HepG2 (cell line): ENCODE results near the gene CENATAC. TPM values are rescaled to one million over a fixed set of nuclear protein-coding genes. Genes with fewer than 3 reads are reported as not detected.

Experiments used
- ATAC-seq: fragments of 200-7000 bp; cut with Tn5 transposase; 3 replicates; pipeline ENCODE4 v1.9.1; 2020; ENCODE audit warnings: mild to moderate bottlenecking, moderate library complexity
- BruUV-seq: library from RNA; stranded (reverse); fragments of 400-500 nt; replicated peaks from 2 replicates; lab custom pipeline; 2021; lab: Mats Ljungman, UMichigan
- CTCF ChIA-PET: fragments of 300-600 bp; formaldehyde crosslinking; extraction: SDS; loops from one replicate; lab custom pipeline; 2021; ENCODE audit warnings: low total read pairs, inconsistent platforms, low intra/inter-chr PET ratio; lab: Yijun Ruan, JAX
- POLR2A ChIA-PET: fragments of 350-600 bp; sonication (Branson Sonifier 250); formaldehyde crosslinking; loops from one replicate; lab custom pipeline; 2020; ENCODE audit warnings: antibody characterized with exemption, inconsistent platforms; lab: Yijun Ruan, JAX
- DNase-seq: peaks from one replicate; pipeline ENCODE4 v3.0.0-alpha.2; 2015; ENCODE audit warnings: low spot score
- FAIRE-seq: peaks from 3 replicates; lab custom pipeline; 2011; peaks lifted over from hg19 to GRCh38; lab: Jason Lieb, UNC
- H2AFZ ChIP-seq: one replicate; pipeline ENCODE4 v1.6.1; 2011; ENCODE audit warnings: low read length, inconsistent platforms
- H3K27ac ChIP-seq: fragments of 300-600 bp; 3 replicates; pipeline ENCODE4 v1.8.0; 2011; ENCODE audit warnings: mixed run types, mild to moderate bottlenecking, mixed read lengths, low read length, inconsistent platforms; ENCODE audit not compliant: insufficient read depth; ENCODE audit errors: extremely low read length
- H3K27me3 ChIP-seq, 2 experiments: fragments of 200-600 bp in 1 of 2; 2 replicates in 1 of 2; 3 replicates in 1 of 2; pipeline versions ENCODE4 v1.6.0 to v1.8.0; 2011; ENCODE audit warnings: low read length in 2 of 2, mild to moderate bottlenecking in 2 of 2, moderate library complexity in 2 of 2, inconsistent platforms in 1 of 2; ENCODE audit not compliant: insufficient read depth in 2 of 2, control insufficient read depth in 1 of 2
- H3K36me3 ChIP-seq, 2 experiments: fragments of 200-600 bp in 1 of 2; replicated peaks in 1 of 2; 2 replicates in 1 of 2; 3 replicates in 1 of 2; pipeline versions ENCODE4 v1.5.1 to v1.8.0; 2011; ENCODE audit warnings: low read length in 2 of 2, inconsistent platforms in 1 of 2; ENCODE audit not compliant: insufficient read depth in 2 of 2, control insufficient read depth in 1 of 2
- H3K4me1 ChIP-seq: 2 replicates; pipeline ENCODE4 v1.5.1; 2012; ENCODE audit warnings: low read length, inconsistent platforms; ENCODE audit not compliant: insufficient read depth
- H3K4me2 ChIP-seq: 2 replicates; pipeline ENCODE4 v1.6.0; 2011; ENCODE audit warnings: low read depth, low read length, inconsistent platforms
- H3K4me3 ChIP-seq, 3 experiments: fragments of 200-600 bp in 1 of 3; sonication (generic), shearing (Covaris generic) in 1 of 3; replicated peaks in 1 of 3; 2 replicates each; pipeline ENCODE4 v1.5.1; 2011 to 2016; ENCODE audit warnings: low read length in 3 of 3, inconsistent platforms in 2 of 3, low read depth in 2 of 3, mild to moderate bottlenecking in 2 of 3, control low read depth in 1 of 3, mixed read lengths in 1 of 3; ENCODE audit not compliant: insufficient read depth in 1 of 3
- H3K79me2 ChIP-seq: one replicate; pipeline ENCODE4 v1.6.1; 2011; ENCODE audit warnings: low read length, inconsistent platforms; ENCODE audit not compliant: insufficient read depth
- H3K9ac ChIP-seq: 2 replicates; pipeline ENCODE4 v1.6.0; 2011; ENCODE audit warnings: mild to moderate bottlenecking, low read depth, low read length, inconsistent platforms; ENCODE audit not compliant: insufficient read depth
- H3K9me3 ChIP-seq: 2 replicates; pipeline ENCODE4 v1.5.1; 2012; ENCODE audit warnings: mild to moderate bottlenecking, low read length
- H4K20me1 ChIP-seq: 2 replicates; pipeline ENCODE4 v1.6.0; 2011; ENCODE audit warnings: inconsistent platforms, mild to moderate bottlenecking, low read length, moderate library complexity; ENCODE audit not compliant: insufficient read depth
- ELF4 ChIP-seq: sonication (generic); formaldehyde crosslinking; IDR thresholded peaks from 2 replicates; pipeline ENCODE4 v1.5.0; 2020; ENCODE audit warnings: missing genetic modification reagents, mild to moderate bottlenecking, moderate library complexity, borderline replicate concordance
- FOXO1 ChIP-seq: sonication (generic); formaldehyde crosslinking; IDR thresholded peaks from 2 replicates; pipeline ENCODE4 v1.4.0; 2020; ENCODE audit warnings: missing genetic modification reagents
- GFI1 ChIP-seq: sonication (generic); formaldehyde crosslinking; IDR thresholded peaks from 2 replicates; pipeline ENCODE4 v1.5.0; 2020; ENCODE audit warnings: missing genetic modification reagents, mild to moderate bottlenecking, borderline replicate concordance
- HMGXB4 ChIP-seq, 2 experiments: sonication (generic) in 1 of 2; formaldehyde crosslinking in 1 of 2; IDR thresholded peaks; 2 replicates each; pipeline versions ENCODE4 v1.4.0 to v1.6.1; 2018 to 2020; ENCODE audit warnings: missing genetic modification reagents in 2 of 2, borderline replicate concordance in 1 of 2, low read depth in 1 of 2, mild to moderate bottlenecking in 1 of 2, missing biosample characterization in 1 of 2
- RBFOX2 ChIP-seq: fragments of 200-400 bp; formaldehyde crosslinking; IDR thresholded peaks from 2 replicates; pipeline ENCODE4 v1.6.1; 2017; ENCODE audit warnings: low read depth, mild to moderate bottlenecking, low read length
- ZNF256 ChIP-seq: sonication (generic); formaldehyde crosslinking; conservative IDR thresholded peaks from 2 replicates; pipeline ENCODE4 v1.4.0; 2020; ENCODE audit warnings: missing genetic modification reagents
- ZNF280B ChIP-seq: sonication (generic); formaldehyde crosslinking; IDR thresholded peaks from 2 replicates; pipeline ENCODE4 v1.5.0; 2020; ENCODE audit warnings: missing genetic modification reagents, mild to moderate bottlenecking, borderline replicate concordance
- WGBS: methylation state at CpG from one replicate; pipeline ENCODE4 v1.1.6; 2017; ENCODE audit warnings: low lambda C conversion rate; 5-methylcytosine and 5-hydroxymethylcytosine counted together
- in situ Hi-C: cut with HindIII; loops from 2 replicates; pipeline ENCODE4 v1.10.0; 2017; ENCODE audit warnings: low pct_unique_long_range_greater_than_20kb; ENCODE audit not compliant: extremely low pct_ligation_motif_present
- intact Hi-C: fragments of 100-400 bp; cut with micrococcal nuclease; formaldehyde crosslinking; loops from one replicate; pipeline ENCODE4 v1.10.0; 2022; ENCODE audit not compliant: unreplicated experiment
- polyA plus RNA-seq, 8 experiments: library from polyadenylated mRNA; depleted of rRNA in 3 of 8; stranded (reverse) in 7 of 8; unstranded in 1 of 8; fragments of >200 nt; fragmentation: Illumina TruSeq in 4 of 8; extraction: Trizol in 4 of 8; gene quantifications; 2 replicates each; pipeline versions ENCODE4 v1.2.1 to v1.2.3, GENCODE V29; 2011 to 2016; ENCODE audit warnings: low read depth in 4 of 8, missing spikeins in 1 of 8, mixed read lengths in 1 of 8; ENCODE audit not compliant: insufficient read depth in 1 of 8
- total RNA-seq, 5 experiments: library from RNA; depleted of rRNA; stranded (reverse); fragments of >200 nt; fragmentation: Illumina TruSeq; extraction: Trizol; gene quantifications; 2 replicates each; pipeline ENCODE4 v1.2.3, GENCODE V29; 2016; ENCODE audit warnings: low read depth in 1 of 5

The CENATAC gene
- total and polyA plus RNA-seq, 2 of the 13 experiments (the other 11 are each of a cell fraction or from before 2014, with no cell fraction given), result 21.7 to 25.0 TPM

DNA sequence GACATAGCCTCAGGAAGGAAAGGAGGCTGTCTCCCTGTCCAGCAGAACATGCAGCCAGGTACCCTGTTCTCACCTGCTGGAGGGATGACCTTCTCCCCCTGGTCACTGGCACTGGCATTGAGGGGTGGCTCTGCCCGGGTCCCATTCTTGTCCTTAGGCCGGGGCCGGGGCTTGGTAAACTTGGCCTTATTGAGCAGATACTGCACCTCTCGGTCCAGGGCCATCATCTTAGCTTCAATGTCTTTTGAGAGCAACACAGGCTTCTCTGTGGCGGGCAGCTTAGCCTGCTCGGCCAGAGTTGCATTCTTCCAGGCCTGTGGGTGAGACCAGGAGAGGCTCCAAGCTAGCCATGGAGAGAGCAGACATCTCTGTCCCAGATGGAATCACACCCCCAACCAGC, 48.6 kb downstream of the CENATAC start:
- no TSS peak for BruUV-seq
- CTCF ChIA-PET, result no interaction called here

GRCh38 chr11:119047205-119047604, 49.3 kb downstream of the CENATAC start:
- ChIA-PET POLR2A (interaction anchor here (0.6 to 1.3 kb wide), 3 partner anchors 9 to 38 kb away, joined by 3 read pairs; partner anchors contain the start of genes HMBS and TRAPPC4), CTCF (no interaction called here)
- intact Hi-C loops (no loop called here), in situ Hi-C loops (no loop called here)
- no peak for TF ChIP-seq ELF4 (CRISPR knock-in tag)
- no peak for TF ChIP-seq HMGXB4 (CRISPR knock-in tag; IDR thresholded peaks at IDR 0.05; ENCODE audit: borderline replicate concordance in 1 of 2, low read depth in 1 of 2)
- TF ChIP-seq FOXO1 (CRISPR knock-in tag), result no peak
- no peak for TF ChIP-seq ZNF280B (CRISPR knock-in tag)
- no peak for TF ChIP-seq GFI1 (CRISPR knock-in tag)
- Histone ChIP-seq H4K20me1 (peaks cover 3% of the 10 kb centered on the region; the same call in 1 of the 2 replicates), H3K27ac (no peak overlapping the region), H3K9me3 (no peaks in the 10 kb centered on the region), H3K4me1 (peaks cover 3% of the 10 kb centered on the region; the same call in 1 of the 2 replicates), H3K4me2 (no peak overlapping the region), H3K4me3 (no peak overlapping the region), H3K9ac (no peak overlapping the region), H3K79me2 (no peaks in the 10 kb centered on the region), H3K36me3 (peaks cover 44 to 54% of the 10 kb centered on the region in 2 experiments), H2AFZ (no peak overlapping the region), H3K27me3 (no peaks in the 10 kb centered on the region; a peak in 1 of 5 replicates)
- FAIRE-seq (no peak), DNase-seq (no peak), ATAC-seq (no peak)
- 98% methylated on average over 6 of the region's 6 CpGs for WGBS
- no TSS peak for BruUV-seq

More for the DNA sequence above, 48.6 kb downstream of the CENATAC start:
- DNase-seq (no peak), FAIRE-seq (no peak), ATAC-seq (no peak)
- Histone ChIP-seq H3K4me3 (no peak overlapping the region), H3K36me3 (peaks cover 39 to 47% of the 10 kb centered on the region in 2 experiments), H2AFZ (no peak overlapping the region), H3K9ac (no peak overlapping the region), H3K9me3 (no peaks in the 10 kb centered on the region), H3K4me1 (peaks cover 9% of the 10 kb centered on the region; the same call in 1 of the 2 replicates), H3K27me3 (no peaks in the 10 kb centered on the region; a peak in 1 of 5 replicates), H3K79me2 (no peaks in the 10 kb centered on the region), H3K27ac (no peak overlapping the region), H4K20me1 (peaks cover 3% of the 10 kb centered on the region; the same call in 1 of the 2 replicates), H3K4me2 (no peak overlapping the region)
- in situ Hi-C loops, result no loop called here
- POLR2A ChIA-PET, result interaction anchor here (0.9 kb wide), 1 partner anchor 10 kb away, joined by 3 read pairs; no protein-coding TSS in a partner anchor
- WGBS, result no CpG with 5 or more reads among the region's 6 CpGs
- intact Hi-C loops, result no loop called here
- TF ChIP-seq RBFOX2 (0 out of 2 replicates have a peak, but pooled peaks have one; percentile 18), ZNF256 (CRISPR knock-in tag) (no peak)
